GM18517 (cell line): ENCODE results near the gene LTC4S.
"Not testable (repeated sequence)": the region's sequence is repeated elsewhere in the genome, so short reads cannot be mapped to it uniquely, and the experiment has no call there.

Experiments
- ATAC-seq: cut with Tn5 transposase; IDR thresholded peaks from one replicate; pipeline ENCODE4 v1.9.1; 2021; ENCODE audit warnings: mild to moderate bottlenecking, moderate library complexity; ENCODE audit not compliant: unreplicated experiment

LTC4S gene, protein sequence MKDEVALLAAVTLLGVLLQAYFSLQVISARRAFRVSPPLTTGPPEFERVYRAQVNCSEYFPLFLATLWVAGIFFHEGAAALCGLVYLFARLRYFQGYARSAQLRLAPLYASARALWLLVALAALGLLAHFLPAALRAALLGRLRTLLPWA

GRCh38 chr5:179793468-179794139, at the start of gene LTC4S:
LTC4S (plus strand) TSS chr5:179793986; CDS start chr5:179794081, 95 bp downstream.
- no peak for ATAC-seq

DNA sequence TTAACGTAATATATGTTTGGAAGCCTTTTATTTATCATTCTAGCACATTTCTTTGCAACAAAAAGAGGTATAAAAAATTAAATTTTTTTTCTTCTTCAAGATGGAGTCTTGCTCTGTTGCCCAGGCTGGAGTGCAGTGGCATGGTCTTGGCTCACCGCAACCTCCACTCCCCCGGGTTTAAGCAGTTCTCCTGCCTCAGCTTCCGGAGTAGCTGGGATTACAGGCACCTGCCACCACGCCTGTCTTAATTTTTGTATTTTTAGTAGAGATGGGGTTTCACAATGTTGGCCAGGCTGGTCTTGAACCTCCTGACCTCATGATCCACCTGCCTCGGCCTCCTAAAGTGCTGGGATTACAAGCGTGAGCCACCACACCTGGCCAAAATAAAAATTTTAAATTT, 49.7 kb upstream of the LTC4S start:
- ATAC-seq, result not testable (repeated sequence)

- no peak for ATAC-seq
These were observed 46.9 kb upstream of the LTC4S start for GRCh38 chr5:179746872-179747271.

GRCh38 chr5:179747811-179748210, 46.0 kb upstream of the LTC4S start:
- ATAC-seq, result no peak

- ATAC-seq, result no peak
These were observed 43.8 kb upstream of the LTC4S start for GRCh38 chr5:179749857-179750508.

DNA sequence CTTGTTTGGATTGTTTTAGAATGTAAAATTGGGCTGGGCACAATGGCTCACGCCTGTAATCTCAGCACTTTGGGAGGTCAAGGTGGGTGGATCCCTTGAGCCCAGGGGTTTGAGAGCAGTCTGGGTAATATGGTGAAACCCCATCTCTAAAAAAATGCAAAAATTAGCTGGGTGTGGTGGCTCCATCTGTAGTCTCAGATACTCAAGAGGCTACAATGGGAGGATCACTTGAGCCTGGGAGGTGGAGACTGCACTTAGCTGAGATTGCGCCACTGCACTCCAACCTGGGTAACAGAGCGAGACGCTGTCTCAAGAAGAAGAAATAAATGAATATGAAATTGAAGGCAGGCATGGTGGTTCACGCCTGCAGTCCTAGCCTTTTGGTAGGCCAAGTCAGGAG, 39.8 kb upstream of the LTC4S start:
- no peak for ATAC-seq

- ATAC-seq, result no peak
These were observed 38.8 kb upstream of the LTC4S start for GRCh38 chr5:179755022-179755421.

DNA sequence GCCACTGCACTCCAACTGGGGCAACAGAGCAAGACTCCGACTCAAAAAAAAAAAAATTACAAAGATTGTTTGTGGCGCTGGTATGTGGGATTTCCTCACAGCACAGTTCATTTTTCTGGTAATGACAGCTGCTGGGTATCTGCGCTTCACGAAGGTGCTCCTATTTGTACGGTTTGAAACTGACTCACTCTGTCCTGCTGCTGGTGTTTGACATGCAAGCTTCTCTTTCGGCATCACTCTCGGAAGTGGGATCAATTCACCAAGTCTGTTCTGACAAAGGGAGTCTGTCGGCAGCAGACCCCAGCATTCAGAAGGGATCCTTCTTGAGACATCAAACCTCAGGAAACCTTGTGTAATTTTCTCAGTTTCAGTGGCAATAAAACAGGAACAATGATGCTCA, 34.8 kb upstream of the LTC4S start:
- no peak for ATAC-seq

GRCh38 chr5:179759581-179760551, 33.9 kb upstream of the LTC4S start:
- peak; percentile 45 for ATAC-seq

DNA sequence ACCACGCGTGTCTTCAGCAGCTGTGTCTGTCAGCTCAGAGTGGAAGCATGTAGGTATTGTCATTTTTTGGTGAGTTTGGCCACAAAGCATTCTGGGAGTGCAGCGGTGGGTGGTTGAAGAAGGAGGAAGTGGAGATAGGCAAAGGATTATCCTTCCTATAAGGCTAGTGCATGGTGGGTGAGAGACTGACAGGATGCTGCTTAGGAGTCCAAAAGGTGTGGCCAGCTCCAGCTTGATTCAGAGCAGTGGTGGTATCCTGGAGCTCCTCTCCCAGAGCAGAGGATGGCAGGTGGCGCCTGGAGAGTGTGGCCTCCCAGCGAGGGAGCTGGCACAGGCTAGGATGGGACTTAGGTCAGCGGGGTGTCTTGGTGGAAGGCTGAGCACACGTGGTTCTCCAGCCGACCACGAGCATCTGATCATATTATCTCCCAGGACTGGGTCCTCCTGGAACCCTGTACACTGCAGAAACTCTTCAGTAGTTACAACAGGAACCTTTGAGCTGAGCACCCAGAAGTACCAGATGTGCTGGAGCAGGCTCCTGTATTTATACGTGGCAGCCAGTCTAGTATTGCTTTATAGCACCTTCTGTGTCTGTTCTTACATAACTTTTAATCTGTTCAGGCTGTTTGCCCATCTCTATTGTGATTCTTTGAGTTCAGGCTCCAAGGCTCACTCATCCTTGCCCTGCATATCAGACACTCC, 31.6 kb upstream of the LTC4S start:
- ATAC-seq, result no peak

DNA sequence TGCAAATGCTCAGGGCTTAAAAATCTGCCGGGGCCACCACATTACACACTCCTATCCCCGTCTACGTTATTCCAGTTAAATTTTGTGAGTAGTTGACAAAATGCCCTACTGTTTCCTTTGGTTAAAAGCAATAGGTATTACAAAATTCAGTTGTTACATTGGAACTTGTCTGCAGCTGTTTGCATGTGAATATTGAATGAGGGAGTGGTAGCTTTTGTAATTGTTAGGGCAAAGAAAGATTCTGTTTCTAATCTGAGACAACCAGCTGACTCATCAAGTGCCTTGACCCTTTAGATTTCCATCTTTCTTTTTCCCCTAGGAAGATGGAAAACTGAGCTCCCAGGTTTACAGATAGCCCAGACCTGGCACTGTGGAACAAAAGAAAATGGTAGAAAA, 31.0 kb upstream of the LTC4S start:
- ATAC-seq, result no peak

DNA sequence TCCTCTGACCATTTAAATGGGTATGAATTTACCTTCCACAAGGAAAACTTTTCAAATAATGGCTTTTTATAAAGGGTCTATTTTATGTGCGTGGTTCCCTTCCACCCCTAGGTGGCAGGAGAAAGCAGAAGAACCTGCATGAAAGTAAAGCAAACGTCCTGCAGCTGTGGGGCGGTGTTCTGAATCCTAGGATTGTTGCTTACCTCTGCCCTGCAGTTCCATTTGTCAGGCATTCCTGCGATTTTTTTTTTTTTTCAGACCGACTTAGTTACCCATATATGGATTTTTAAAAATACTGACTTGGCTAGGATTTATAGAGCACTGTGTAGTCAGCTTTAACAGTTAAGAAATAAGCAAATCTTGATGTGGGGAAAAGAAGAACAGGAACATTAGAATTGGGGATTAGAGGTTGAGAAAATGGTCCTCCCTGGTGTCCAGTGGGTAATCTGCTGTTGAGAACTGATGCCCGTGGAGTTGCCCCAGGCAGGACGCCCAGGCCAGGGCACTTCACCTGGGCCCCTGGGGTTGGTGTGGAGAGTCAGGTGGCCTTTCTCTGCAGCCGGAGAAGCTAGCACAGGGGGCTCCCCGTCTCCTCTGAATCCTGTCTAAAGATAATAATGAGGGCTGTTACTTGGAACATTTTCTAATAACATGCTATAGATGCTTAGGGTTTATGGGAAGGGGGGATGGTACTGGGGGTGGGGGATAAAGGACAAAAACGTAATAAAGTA, 30.4 kb upstream of the LTC4S start:
- ATAC-seq, result no peak

GRCh38 chr5:179764056-179764455, 29.7 kb upstream of the LTC4S start:
- ATAC-seq, result no peak

DNA sequence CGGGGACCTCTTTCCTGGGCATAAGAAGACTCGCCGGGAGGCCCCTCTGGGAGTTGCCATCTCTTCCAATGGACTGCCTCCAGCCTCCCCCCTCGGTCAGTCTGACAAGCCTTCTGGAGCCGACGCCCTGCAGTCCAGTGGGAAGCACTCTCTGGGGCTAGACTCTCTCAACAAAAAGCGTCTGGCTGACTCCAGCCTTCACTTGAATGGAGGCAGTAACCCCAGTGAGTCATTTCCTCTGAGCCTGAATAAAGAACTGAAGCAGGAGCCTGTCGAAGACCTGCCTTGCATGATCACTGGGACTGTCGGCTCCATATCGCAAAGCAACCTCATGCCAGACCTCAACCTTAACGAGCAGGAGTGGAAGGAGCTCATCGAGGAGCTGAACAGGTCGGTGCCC, 28.4 kb upstream of the LTC4S start:
- ATAC-seq, result no peak

- ATAC-seq, result no peak
These were observed 27.6 kb upstream of the LTC4S start for GRCh38 chr5:179766021-179766725.

- no peak for ATAC-seq
These were observed 26.9 kb upstream of the LTC4S start for GRCh38 chr5:179766726-179767455.

GRCh38 chr5:179767496-179768100, 26.2 kb upstream of the LTC4S start:
- no peak for ATAC-seq
